ENCODE data around the gene IL22RA1.

IL22RA1 gene

GRCh38 chr1:24092979-24093378 lies 50.0 kb downstream of the IL22RA1 start:
- no peak for TF ChIP-seq TAF1 (IDR thresholded peaks at IDR 0.05; ENCODE audit: borderline replicate concordance, insufficient read depth, low read length)
- TF ChIP-seq REST (IDR thresholded peaks at IDR 0.05; ENCODE audit: insufficient read depth in 1 of 2, low read depth in 2 of 2, low read length in 2 of 2): no peak
- no peak for TF ChIP-seq SIN3A (IDR thresholded peaks at IDR 0.05; ENCODE audit: borderline replicate concordance, insufficient read depth, low read length)
- no peak for TF ChIP-seq POLR2AphosphoS5 (IDR thresholded peaks at IDR 0.05; ENCODE audit: low read depth, low read length)
- no peak for TF ChIP-seq FOXP2 (optimal IDR thresholded peaks at IDR 0.05; ENCODE audit: borderline replicate concordance, extremely low read depth, extremely low read length, insufficient read depth)

- TF ChIP-seq FOXP2 (optimal IDR thresholded peaks at IDR 0.05; ENCODE audit: borderline replicate concordance, extremely low read depth, extremely low read length, insufficient read depth): no peak
- TF ChIP-seq SIN3A (IDR thresholded peaks at IDR 0.05; ENCODE audit: borderline replicate concordance, insufficient read depth, low read length): no peak
- TF ChIP-seq TAF1 (IDR thresholded peaks at IDR 0.05; ENCODE audit: borderline replicate concordance, insufficient read depth, low read length): no peak
- TF ChIP-seq POLR2AphosphoS5 (IDR thresholded peaks at IDR 0.05; ENCODE audit: low read depth, low read length): no peak
- TF ChIP-seq REST (IDR thresholded peaks at IDR 0.05; ENCODE audit: insufficient read depth in 1 of 2, low read depth in 2 of 2, low read length in 2 of 2): no peak
These were observed 50.9 kb downstream of the IL22RA1 start for GRCh38 chr1:24091971-24092482.

DNA sequence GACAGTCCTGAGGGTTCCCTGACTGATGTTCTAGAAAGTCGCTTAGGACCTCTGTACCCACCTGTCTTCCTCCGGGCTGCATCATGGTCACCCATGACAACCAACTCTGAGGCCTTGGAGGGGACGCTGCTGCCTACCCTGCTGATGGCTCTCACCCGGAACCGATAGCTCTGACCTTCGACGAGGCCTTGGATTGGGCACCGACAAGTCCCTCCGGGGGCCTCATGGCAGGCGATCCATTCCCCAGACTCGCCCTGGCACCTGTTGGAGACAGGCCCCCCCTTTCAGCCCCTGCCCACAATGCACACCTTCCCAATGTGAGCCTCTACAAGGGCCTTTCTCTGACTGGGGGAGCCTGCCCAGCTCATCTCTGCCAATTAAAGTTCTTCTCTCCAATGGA lies 52.2 kb downstream of the IL22RA1 start:
- no peak for TF ChIP-seq TAF1 (IDR thresholded peaks at IDR 0.05; ENCODE audit: borderline replicate concordance, insufficient read depth, low read length)

- TF ChIP-seq FOXP2 (optimal IDR thresholded peaks at IDR 0.05; ENCODE audit: borderline replicate concordance, extremely low read depth, extremely low read length, insufficient read depth) (no peak), REST (IDR thresholded peaks at IDR 0.05; ENCODE audit: insufficient read depth in 1 of 2, low read depth in 2 of 2, low read length in 2 of 2) (no peak), POLR2AphosphoS5 (IDR thresholded peaks at IDR 0.05; ENCODE audit: low read depth, low read length) (no peak), TAF1 (IDR thresholded peaks at IDR 0.05; ENCODE audit: borderline replicate concordance, insufficient read depth, low read length) (no peak), SIN3A (IDR thresholded peaks at IDR 0.05; ENCODE audit: borderline replicate concordance, insufficient read depth, low read length) (no peak)
These were observed 53.0 kb downstream of the IL22RA1 start for GRCh38 chr1:24089743-24090555.

DNA sequence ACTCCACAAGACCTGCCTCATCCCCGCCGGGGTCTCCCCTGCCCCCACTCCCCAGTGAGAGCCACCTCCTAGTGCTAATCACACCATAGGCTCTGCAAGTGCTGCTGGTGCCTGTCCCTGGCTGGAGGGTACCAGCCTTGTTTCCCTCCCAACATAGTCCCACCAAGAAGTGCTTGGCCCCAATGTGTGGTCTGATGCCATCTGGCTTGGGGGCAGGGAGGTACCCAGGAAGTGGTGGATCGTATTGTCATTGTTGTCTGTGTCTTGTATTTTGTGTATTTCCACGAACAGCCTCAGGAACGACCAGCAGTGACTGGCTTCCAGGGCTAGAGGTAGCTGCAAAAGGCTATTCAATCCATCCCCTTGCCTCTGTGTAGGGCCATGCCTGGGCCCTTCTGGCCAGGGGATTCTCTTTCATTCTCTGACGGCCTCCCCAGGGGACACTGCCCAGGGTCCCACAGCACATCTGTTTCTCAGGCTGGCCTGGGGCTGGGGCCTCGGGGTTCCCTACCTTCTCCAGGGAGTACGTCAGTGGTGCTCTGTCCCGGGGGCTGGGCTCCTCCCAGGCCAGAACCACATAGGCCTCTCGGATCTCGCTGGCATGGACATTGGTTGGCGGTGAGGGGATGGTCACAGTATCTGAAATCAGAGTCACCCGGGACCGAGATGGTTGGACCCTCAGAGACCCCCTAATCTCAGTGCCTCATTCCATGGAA lies 53.8 kb downstream of the IL22RA1 start:
- TF ChIP-seq FOXP2 (optimal IDR thresholded peaks at IDR 0.05; ENCODE audit: borderline replicate concordance, extremely low read depth, extremely low read length, insufficient read depth) (no peak), REST (IDR thresholded peaks at IDR 0.05; ENCODE audit: insufficient read depth in 1 of 2, low read depth in 2 of 2, low read length in 2 of 2) (no peak), SIN3A (IDR thresholded peaks at IDR 0.05; ENCODE audit: borderline replicate concordance, insufficient read depth, low read length) (no peak), POLR2AphosphoS5 (IDR thresholded peaks at IDR 0.05; ENCODE audit: low read depth, low read length) (no peak), TAF1 (IDR thresholded peaks at IDR 0.05; ENCODE audit: borderline replicate concordance, insufficient read depth, low read length) (no peak)

Data from PFSK-1 (cell line).